SK-N-SH treated with all-trans-retinoic acid at 6 μM for 48 hours (cell line): ENCODE results near the gene ZNF846.

ENCODE experiments used
- ATAC-seq: fragments of 200-7000 bp; cut with Tn5 transposase; 3 replicates; pipeline ENCODE4 v1.9.1; 2020; ENCODE audit warnings: mild to moderate bottlenecking, moderate library complexity
- ARNTL ChIP-seq: fragments of 450-650 bp; formaldehyde crosslinking; IDR thresholded peaks from 2 replicates; pipeline ENCODE4 v1.5.0; 2020; ENCODE audit warnings: low read depth, mild to moderate bottlenecking, moderate library complexity, borderline replicate concordance
- BACH2 ChIP-seq: fragments of 250-450 bp; sonication (Bioruptor Pico); IDR thresholded peaks from 2 replicates; pipeline ENCODE4 v1.9.0; 2021; ENCODE audit warnings: mild to moderate bottlenecking, borderline replicate concordance
- CSDC2 ChIP-seq: fragments of 250-450 bp; sonication (Bioruptor Pico); IDR thresholded peaks from 2 replicates; pipeline ENCODE4 v1.5.0; 2020; ENCODE audit warnings: mild to moderate bottlenecking, moderate library complexity
- ESRRG ChIP-seq: fragments of 250-450 bp; sonication (Bioruptor Pico); IDR thresholded peaks from 2 replicates; pipeline ENCODE4 v1.6.1; 2021; ENCODE audit warnings: mild to moderate bottlenecking
- GLIS3 ChIP-seq: fragments of 250-450 bp; sonication (Bioruptor Pico); IDR thresholded peaks from 2 replicates; pipeline ENCODE4 v1.5.0; 2020; ENCODE audit warnings: mild to moderate bottlenecking, moderate library complexity
- ISL1 ChIP-seq: fragments of 250-450 bp; sonication (Bioruptor Pico); IDR thresholded peaks from 2 replicates; pipeline ENCODE4 v2.1.2; 2022; ENCODE audit warnings: mild to moderate bottlenecking, moderate library complexity
- OSR1 ChIP-seq: fragments of 250-450 bp; sonication (Bioruptor Pico); IDR thresholded peaks from 2 replicates; pipeline ENCODE4 v1.8.0; 2022; ENCODE audit warnings: moderate library complexity, mild to moderate bottlenecking, inconsistent platforms
- PPARA ChIP-seq: fragments of 250-450 bp; sonication (Bioruptor Pico); IDR thresholded peaks from 2 replicates; pipeline ENCODE4 v1.5.0; 2020; ENCODE audit warnings: mild to moderate bottlenecking, borderline replicate concordance
- SNAI2 ChIP-seq: fragments of 250-450 bp; sonication (Bioruptor Pico); IDR thresholded peaks from 2 replicates; pipeline ENCODE4 v1.5.0; 2020; ENCODE audit warnings: mild to moderate bottlenecking, moderate library complexity
- TCF4 ChIP-seq: fragments of 250-450 bp; sonication (Bioruptor Pico); IDR thresholded peaks from 2 replicates; pipeline ENCODE4 v1.8.0; 2021; ENCODE audit warnings: mild to moderate bottlenecking, moderate library complexity, borderline replicate concordance
- TOX ChIP-seq: fragments of 250-450 bp; sonication (Bioruptor Pico); IDR thresholded peaks from 2 replicates; pipeline ENCODE4 v1.8.0; 2021; ENCODE audit warnings: mild to moderate bottlenecking, moderate library complexity, borderline replicate concordance
- ZC3H10 ChIP-seq: fragments of 250-450 bp; sonication (Bioruptor Pico); IDR thresholded peaks from 2 replicates; pipeline ENCODE4 v1.5.1; 2021; ENCODE audit warnings: mild to moderate bottlenecking, moderate library complexity
- ZFP3 ChIP-seq: fragments of 250-450 bp; sonication (Bioruptor Pico); IDR thresholded peaks from 2 replicates; pipeline ENCODE4 v1.5.0; 2020; ENCODE audit warnings: mild to moderate bottlenecking, moderate library complexity
- ZFP30 ChIP-seq: fragments of 450-650 bp; formaldehyde crosslinking; IDR thresholded peaks from 2 replicates; pipeline ENCODE4 v1.5.0; 2022; ENCODE audit warnings: mild to moderate bottlenecking, moderate library complexity
- ZNF565 ChIP-seq: fragments of 450-650 bp; formaldehyde crosslinking; conservative IDR thresholded peaks from 2 replicates; pipeline ENCODE4 v1.5.0; 2020; ENCODE audit warnings: low read depth, mild to moderate bottlenecking, moderate library complexity
- ZNF70 ChIP-seq: fragments of 450-650 bp; formaldehyde crosslinking; IDR thresholded peaks from 2 replicates; pipeline ENCODE4 v1.5.0; 2020; ENCODE audit warnings: mild to moderate bottlenecking, moderate library complexity
- ZNF8 ChIP-seq: fragments of 450-650 bp; formaldehyde crosslinking; IDR thresholded peaks from 2 replicates; pipeline ENCODE4 v1.5.0; 2020; ENCODE audit warnings: mild to moderate bottlenecking, moderate library complexity
- TF ChIP-seq, protein P1 (sequence below): fragments of 250-450 bp; sonication (Bioruptor Pico); IDR thresholded peaks from 2 replicates; pipeline ENCODE4 v1.5.1; 2020; ENCODE audit warnings: low read depth, mild to moderate bottlenecking, moderate library complexity
- TF ChIP-seq, protein P2 (sequence below): fragments of 250-450 bp; sonication (Bioruptor Pico); IDR thresholded peaks from 2 replicates; pipeline ENCODE4 v1.8.0; 2021; ENCODE audit warnings: low read depth, mild to moderate bottlenecking, moderate library complexity, borderline replicate concordance
- TF ChIP-seq, protein P3 (sequence below): fragments of 250-450 bp; sonication (Bioruptor Pico); IDR thresholded peaks from 2 replicates; pipeline ENCODE4 v1.5.1; 2021; ENCODE audit warnings: mild to moderate bottlenecking, moderate library complexity
- TF ChIP-seq, protein P4 (sequence below): fragments of 250-450 bp; sonication (Bioruptor Pico); IDR thresholded peaks from 2 replicates; pipeline ENCODE4 v1.8.0; 2020; ENCODE audit warnings: mild to moderate bottlenecking, moderate library complexity, borderline replicate concordance
- TF ChIP-seq, protein P5 (sequence below): fragments of 250-450 bp; sonication (Bioruptor Pico); IDR thresholded peaks from 2 replicates; pipeline ENCODE4 v1.5.0; 2020; ENCODE audit warnings: mild to moderate bottlenecking, moderate library complexity

The ZNF846 gene

DNA sequence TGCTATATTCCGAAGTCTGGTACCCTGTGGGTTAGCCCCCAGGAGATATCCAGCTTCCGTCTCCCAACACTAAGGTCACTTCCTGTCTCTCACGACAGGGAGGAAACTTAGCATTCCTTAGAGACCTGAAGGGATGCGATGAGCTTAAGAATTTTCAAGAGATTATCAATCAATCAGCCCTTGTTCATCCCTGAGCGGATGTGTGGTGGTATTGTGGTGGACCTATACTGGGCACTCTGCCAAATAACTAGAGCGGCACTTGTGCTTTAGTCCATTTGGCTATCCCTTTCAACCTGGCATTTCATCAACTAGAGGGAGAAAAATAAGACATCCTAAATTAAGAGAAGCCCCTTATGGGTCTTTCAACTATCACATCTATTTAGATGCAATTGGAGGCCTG, 62.7 kb downstream of the ZNF846 start:
- TF ChIP-seq SNAI2 (no peak), BACH2 (no peak), ARNTL (CRISPR knock-in tag) (no peak), OSR1 (no peak), ZNF8 (CRISPR knock-in tag) (no peak), ZFP30 (no peak), TOX (CRISPR knock-in tag) (no peak), ZNF565 (CRISPR knock-in tag) (no peak), PPARA (CRISPR knock-in tag) (no peak), GLIS3 (CRISPR knock-in tag) (no peak), TCF4 (no peak), ISL1 (no peak), ZC3H10 (CRISPR knock-in tag) (no peak)
- TF ChIP-seq, protein P1, sequence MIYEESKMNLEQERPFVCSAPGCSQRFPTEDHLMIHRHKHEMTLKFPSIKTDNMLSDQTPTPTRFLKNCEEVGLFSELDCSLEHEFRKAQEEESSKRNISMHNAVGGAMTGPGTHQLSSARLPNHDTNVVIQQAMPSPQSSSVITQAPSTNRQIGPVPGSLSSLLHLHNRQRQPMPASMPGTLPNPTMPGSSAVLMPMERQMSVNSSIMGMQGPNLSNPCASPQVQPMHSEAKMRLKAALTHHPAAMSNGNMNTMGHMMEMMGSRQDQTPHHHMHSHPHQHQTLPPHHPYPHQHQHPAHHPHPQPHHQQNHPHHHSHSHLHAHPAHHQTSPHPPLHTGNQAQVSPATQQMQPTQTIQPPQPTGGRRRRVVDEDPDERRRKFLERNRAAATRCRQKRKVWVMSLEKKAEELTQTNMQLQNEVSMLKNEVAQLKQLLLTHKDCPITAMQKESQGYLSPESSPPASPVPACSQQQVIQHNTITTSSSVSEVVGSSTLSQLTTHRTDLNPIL (CRISPR knock-in tag): no peak
- TF ChIP-seq, protein P2, sequence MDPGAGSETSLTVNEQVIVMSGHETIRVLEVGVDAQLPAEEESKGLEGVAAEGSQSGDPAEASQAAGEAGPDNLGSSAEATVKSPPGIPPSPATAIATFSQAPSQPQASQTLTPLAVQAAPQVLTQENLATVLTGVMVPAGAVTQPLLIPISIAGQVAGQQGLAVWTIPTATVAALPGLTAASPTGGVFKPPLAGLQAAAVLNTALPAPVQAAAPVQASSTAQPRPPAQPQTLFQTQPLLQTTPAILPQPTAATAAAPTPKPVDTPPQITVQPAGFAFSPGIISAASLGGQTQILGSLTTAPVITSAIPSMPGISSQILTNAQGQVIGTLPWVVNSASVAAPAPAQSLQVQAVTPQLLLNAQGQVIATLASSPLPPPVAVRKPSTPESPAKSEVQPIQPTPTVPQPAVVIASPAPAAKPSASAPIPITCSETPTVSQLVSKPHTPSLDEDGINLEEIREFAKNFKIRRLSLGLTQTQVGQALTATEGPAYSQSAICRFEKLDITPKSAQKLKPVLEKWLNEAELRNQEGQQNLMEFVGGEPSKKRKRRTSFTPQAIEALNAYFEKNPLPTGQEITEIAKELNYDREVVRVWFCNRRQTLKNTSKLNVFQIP (CRISPR knock-in tag): no peak
- TF ChIP-seq, protein P3, sequence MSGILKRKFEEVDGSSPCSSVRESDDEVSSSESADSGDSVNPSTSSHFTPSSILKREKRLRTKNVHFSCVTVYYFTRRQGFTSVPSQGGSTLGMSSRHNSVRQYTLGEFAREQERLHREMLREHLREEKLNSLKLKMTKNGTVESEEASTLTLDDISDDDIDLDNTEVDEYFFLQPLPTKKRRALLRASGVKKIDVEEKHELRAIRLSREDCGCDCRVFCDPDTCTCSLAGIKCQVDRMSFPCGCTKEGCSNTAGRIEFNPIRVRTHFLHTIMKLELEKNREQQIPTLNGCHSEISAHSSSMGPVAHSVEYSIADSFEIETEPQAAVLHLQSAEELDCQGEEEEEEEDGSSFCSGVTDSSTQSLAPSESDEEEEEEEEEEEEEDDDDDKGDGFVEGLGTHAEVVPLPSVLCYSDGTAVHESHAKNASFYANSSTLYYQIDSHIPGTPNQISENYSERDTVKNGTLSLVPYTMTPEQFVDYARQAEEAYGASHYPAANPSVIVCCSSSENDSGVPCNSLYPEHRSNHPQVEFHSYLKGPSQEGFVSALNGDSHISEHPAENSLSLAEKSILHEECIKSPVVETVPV (CRISPR knock-in tag): no peak
- TF ChIP-seq, protein P4, sequence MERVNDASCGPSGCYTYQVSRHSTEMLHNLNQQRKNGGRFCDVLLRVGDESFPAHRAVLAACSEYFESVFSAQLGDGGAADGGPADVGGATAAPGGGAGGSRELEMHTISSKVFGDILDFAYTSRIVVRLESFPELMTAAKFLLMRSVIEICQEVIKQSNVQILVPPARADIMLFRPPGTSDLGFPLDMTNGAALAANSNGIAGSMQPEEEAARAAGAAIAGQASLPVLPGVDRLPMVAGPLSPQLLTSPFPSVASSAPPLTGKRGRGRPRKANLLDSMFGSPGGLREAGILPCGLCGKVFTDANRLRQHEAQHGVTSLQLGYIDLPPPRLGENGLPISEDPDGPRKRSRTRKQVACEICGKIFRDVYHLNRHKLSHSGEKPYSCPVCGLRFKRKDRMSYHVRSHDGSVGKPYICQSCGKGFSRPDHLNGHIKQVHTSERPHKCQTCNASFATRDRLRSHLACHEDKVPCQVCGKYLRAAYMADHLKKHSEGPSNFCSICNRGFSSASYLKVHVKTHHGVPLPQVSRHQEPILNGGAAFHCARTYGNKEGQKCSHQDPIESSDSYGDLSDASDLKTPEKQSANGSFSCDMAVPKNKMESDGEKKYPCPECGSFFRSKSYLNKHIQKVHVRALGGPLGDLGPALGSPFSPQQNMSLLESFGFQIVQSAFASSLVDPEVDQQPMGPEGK: no peak
- TF ChIP-seq, protein P5, sequence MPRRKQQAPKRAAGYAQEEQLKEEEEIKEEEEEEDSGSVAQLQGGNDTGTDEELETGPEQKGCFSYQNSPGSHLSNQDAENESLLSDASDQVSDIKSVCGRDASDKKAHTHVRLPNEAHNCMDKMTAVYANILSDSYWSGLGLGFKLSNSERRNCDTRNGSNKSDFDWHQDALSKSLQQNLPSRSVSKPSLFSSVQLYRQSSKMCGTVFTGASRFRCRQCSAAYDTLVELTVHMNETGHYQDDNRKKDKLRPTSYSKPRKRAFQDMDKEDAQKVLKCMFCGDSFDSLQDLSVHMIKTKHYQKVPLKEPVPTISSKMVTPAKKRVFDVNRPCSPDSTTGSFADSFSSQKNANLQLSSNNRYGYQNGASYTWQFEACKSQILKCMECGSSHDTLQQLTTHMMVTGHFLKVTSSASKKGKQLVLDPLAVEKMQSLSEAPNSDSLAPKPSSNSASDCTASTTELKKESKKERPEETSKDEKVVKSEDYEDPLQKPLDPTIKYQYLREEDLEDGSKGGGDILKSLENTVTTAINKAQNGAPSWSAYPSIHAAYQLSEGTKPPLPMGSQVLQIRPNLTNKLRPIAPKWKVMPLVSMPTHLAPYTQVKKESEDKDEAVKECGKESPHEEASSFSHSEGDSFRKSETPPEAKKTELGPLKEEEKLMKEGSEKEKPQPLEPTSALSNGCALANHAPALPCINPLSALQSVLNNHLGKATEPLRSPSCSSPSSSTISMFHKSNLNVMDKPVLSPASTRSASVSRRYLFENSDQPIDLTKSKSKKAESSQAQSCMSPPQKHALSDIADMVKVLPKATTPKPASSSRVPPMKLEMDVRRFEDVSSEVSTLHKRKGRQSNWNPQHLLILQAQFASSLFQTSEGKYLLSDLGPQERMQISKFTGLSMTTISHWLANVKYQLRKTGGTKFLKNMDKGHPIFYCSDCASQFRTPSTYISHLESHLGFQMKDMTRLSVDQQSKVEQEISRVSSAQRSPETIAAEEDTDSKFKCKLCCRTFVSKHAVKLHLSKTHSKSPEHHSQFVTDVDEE: no peak
- ATAC-seq: no peak

DNA sequence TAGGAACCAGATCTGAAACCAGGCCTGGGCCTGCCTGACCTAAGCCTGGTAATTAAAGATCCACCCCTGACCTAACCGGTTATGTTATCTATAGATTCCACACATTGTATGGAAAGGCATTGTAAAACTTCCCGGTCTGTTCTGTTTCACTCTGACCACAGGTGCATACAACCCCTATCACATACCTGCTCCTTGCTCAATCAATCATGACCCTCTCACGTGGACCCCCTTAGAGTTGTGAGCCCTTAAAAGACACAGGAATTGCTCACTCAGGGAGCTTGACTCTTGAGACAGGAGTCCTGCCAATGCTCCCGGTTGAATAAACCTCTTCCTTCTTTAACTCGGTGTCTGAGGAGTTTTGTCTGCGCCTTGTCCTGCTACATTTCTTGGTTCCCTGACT, 66.4 kb downstream of the ZNF846 start:
- ATAC-seq: no peak
- TF ChIP-seq ZNF8 (CRISPR knock-in tag): no peak
- TF ChIP-seq, protein P1 (CRISPR knock-in tag): no peak
- TF ChIP-seq ZFP3 (CRISPR knock-in tag): no peak
- no peak for TF ChIP-seq ZNF70
- no peak for TF ChIP-seq ESRRG (CRISPR knock-in tag)
- TF ChIP-seq CSDC2 (CRISPR knock-in tag): no peak
- no peak for TF ChIP-seq PPARA (CRISPR knock-in tag)
- TF ChIP-seq ISL1: no peak
- TF ChIP-seq, protein P5: no peak
- TF ChIP-seq ZC3H10 (CRISPR knock-in tag): no peak
- no peak for TF ChIP-seq TCF4
- TF ChIP-seq, protein P2 (CRISPR knock-in tag): no peak
